Activated naive CD4-positive, alpha-beta T cell treated with anti-CD3 and anti-CD28 coated beads, Interleukin-2, amount 10 ng/mL, durations not matched to agents 7 days and 5 days (primary cell): ENCODE data around the gene F3.

Experiments used
- CTCF ChIA-PET: fragments of 350-600 bp; sonication (Branson Sonifier 250); formaldehyde crosslinking; loops from one replicate; lab custom pipeline; 2021; ENCODE audit warnings: antibody characterized with exemption; lab: Charles Lee
- DNase-seq: peaks from one replicate; pipeline ENCODE4 v3.0.0-alpha.2; 2020
- H3K27ac Mint-ChIP-seq: one replicate; pipeline ENCODE4 v1.8.0; 2021; ENCODE audit warnings: mild to moderate bottlenecking, moderate library complexity, mixed read lengths
- H3K27me3 Mint-ChIP-seq: one replicate; pipeline ENCODE4 v1.8.0; 2021; ENCODE audit warnings: mild to moderate bottlenecking, mixed read lengths
- H3K36me3 Mint-ChIP-seq: one replicate; pipeline ENCODE4 v1.8.0; 2021; ENCODE audit warnings: mixed read lengths
- H3K4me1 Mint-ChIP-seq: one replicate; pipeline ENCODE4 v1.8.0; 2021; ENCODE audit warnings: mixed read lengths
- H3K4me3 Mint-ChIP-seq: one replicate; pipeline ENCODE4 v1.8.0; 2021; ENCODE audit warnings: mild to moderate bottlenecking, moderate library complexity, mixed read lengths
- H3K9me3 Mint-ChIP-seq: one replicate; pipeline ENCODE4 v1.8.0; 2021; ENCODE audit warnings: mixed read lengths

The F3 gene

DNA sequence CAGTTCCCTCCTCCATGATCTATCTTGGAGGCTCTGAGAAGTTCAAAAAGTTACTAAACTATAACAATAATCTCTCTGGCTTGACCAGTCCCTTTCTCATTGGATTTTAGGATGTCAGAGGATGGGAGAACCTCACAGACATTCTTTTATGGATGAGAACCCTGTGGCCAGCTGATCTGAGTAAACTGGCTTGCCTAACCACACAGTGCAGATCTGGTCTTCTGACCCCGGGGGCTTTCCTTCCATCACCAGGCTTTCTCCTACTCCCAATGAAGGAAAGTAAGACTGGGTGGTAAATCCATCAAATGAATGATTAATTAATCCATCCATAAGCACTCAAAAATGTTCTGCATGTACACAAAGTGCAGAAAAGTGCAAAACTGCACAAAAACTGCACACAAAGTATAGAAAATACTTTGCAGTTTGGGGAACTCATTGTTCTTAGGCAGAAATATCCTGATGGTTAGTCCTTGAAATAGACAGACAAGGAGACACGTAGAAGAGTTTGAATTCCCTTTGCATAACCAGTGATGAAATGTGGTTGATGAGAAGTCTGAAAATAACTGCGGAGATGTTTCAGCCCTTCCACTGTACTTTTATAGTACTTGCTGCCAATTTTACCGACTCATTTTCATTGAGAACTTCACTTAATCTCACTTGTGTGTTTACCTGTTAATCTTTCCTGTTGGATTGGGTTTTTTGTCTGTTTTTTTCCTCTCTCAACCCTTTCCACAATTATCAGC lies 2.5 kb upstream of the F3 start:
- H3K9me3 Mint-ChIP-seq = no peaks in the 10 kb centered on the region
- H3K27ac Mint-ChIP-seq = no peak overlapping the region
- H3K4me1 Mint-ChIP-seq = peaks cover 18% of the 10 kb centered on the region
- peaks cover 68% of the 10 kb centered on the region for H3K27me3 Mint-ChIP-seq
- H3K4me3 Mint-ChIP-seq = no peak overlapping the region
- H3K36me3 Mint-ChIP-seq = no peaks in the 10 kb centered on the region
- CTCF ChIA-PET = no interaction called here
- DNase-seq = no peak

DNA sequence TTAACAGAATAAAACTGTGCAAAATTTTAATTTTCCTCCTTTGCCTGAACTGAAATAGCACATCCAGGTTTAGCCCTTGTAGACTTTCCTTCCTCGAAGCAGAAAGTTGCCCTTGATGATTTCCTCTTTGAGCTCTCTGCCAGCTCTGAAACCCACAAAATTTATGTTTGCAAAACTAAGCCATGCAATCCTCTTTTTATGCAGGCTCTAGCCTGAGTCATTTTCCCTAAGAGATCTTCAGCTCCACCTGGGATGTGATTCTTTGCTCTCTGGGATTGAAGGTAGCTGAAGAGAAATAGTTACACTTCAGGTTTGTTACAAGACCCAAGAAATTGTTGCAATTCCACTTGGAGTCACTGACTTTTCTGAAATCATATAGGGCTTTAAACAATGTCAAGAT lies 1.4 kb upstream of the F3 start:
- Mint-ChIP-seq H3K36me3 (no peaks in the 10 kb centered on the region), H3K27me3 (peaks cover 78% of the 10 kb centered on the region), H3K4me1 (peaks cover 18% of the 10 kb centered on the region), H3K4me3 (peak overlapping the region; percentile 70), H3K9me3 (no peaks in the 10 kb centered on the region), H3K27ac (no peak overlapping the region)
- DNase-seq = no peak
- CTCF ChIA-PET = interaction anchor here (1.0 kb wide), 1 partner anchor 61 kb away, joined by 3 read pairs; no protein-coding TSS in a partner anchor

- CTCF ChIA-PET = interaction anchor here (1.0 to 1.2 kb wide), 2 partner anchors 62 to 260 kb away, joined by 3 to 4 read pairs; no protein-coding TSS in a partner anchor
- no peaks in the 10 kb centered on the region for H3K36me3 Mint-ChIP-seq
- no peaks in the 10 kb centered on the region for H3K9me3 Mint-ChIP-seq
- peaks cover 18% of the 10 kb centered on the region for H3K4me1 Mint-ChIP-seq
- H3K27ac Mint-ChIP-seq = no peak overlapping the region
- H3K4me3 Mint-ChIP-seq = peak overlapping the region; percentile 70
- peaks cover 80% of the 10 kb centered on the region for H3K27me3 Mint-ChIP-seq
- no peak for DNase-seq
These were observed 720 bp upstream of the F3 start for GRCh38 chr1:94542088-94542870.

DNA sequence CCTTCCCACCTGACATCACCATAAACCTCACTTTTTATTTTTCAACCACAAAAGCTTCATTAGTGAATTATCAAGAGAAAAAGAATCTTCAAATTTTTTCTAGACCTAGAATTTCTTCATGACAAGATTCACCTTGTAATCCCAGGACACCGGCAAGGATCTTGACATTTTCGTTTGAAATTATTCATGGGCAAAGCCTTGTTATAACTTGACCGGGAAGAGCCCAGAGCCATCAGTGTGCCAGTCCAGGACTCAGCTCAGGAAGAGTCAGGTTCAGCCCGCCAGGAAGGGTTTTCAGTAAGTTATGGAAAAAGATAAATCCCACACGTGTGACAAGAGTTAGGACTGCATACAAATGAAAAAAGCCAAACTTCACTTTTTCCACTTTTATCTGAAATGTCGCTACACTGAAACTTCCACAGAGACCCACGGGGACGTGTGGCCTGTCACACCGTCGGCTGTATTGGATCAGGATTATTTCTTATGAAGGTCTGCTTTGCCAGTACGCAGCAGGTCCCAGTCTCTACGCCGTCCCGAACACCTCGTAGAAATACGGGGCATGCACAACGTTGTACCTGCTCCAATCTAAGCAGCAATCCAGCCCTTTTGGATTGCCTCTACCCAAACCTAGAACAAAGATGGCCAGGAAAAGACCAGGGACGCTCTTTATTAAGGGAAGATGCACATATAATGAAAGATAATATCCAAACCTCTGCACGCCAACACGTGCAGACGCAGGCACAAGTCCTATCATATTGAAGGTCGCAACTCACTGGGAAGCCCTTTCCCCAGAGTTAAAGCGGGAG lies 916 bp downstream of the F3 start:
- H3K27me3 Mint-ChIP-seq = peaks cover 80% of the 10 kb centered on the region
- CTCF ChIA-PET = no interaction called here
- H3K4me1 Mint-ChIP-seq = peaks cover 18% of the 10 kb centered on the region
- H3K4me3 Mint-ChIP-seq = peak overlapping the region; percentile 70
- no peak for DNase-seq
- no peaks in the 10 kb centered on the region for H3K36me3 Mint-ChIP-seq
- no peak overlapping the region for H3K27ac Mint-ChIP-seq
- H3K9me3 Mint-ChIP-seq = no peaks in the 10 kb centered on the region

DNA sequence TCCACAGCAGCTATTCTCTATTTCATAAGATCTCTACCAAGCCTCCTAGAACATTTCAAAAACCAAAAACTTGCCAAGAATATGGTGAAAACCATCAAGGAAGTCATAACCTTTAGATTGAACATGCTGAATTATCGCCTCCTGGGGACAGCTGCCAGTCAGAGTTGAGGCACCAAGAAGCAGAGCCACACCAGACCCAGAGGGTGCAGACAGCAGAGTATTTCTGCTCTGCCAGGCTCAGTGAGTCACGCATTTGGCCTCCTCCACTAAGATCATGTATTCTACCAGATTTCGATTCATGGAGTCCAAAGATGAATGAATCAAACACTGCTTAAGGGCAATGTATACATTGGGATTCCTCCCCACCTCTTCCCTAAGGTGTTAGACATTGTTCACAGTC lies 2.1 kb downstream of the F3 start:
- H3K4me3 Mint-ChIP-seq = no peak overlapping the region

GRCh38 chr1:94538243-94538827 lies 3.2 kb downstream of the F3 start:
- H3K27me3 Mint-ChIP-seq = peaks cover 68% of the 10 kb centered on the region
- H3K36me3 Mint-ChIP-seq = no peaks in the 10 kb centered on the region
- no peak for DNase-seq
- peaks cover 18% of the 10 kb centered on the region for H3K4me1 Mint-ChIP-seq
- no peak overlapping the region for H3K27ac Mint-ChIP-seq
- no peaks in the 10 kb centered on the region for H3K9me3 Mint-ChIP-seq
- H3K4me3 Mint-ChIP-seq = no peak overlapping the region
- CTCF ChIA-PET = interaction anchor here (0.9 kb wide), 1 partner anchor 35 kb away, joined by 3 read pairs; no protein-coding TSS in a partner anchor

More for the DNA sequence above, 2.1 kb downstream of the F3 start:
- no peaks in the 10 kb centered on the region for H3K9me3 Mint-ChIP-seq
- no peak overlapping the region for H3K27ac Mint-ChIP-seq
- H3K36me3 Mint-ChIP-seq = no peaks in the 10 kb centered on the region
- CTCF ChIA-PET = interaction anchor here (0.9 kb wide), 1 partner anchor 33 kb away, joined by 3 read pairs; no protein-coding TSS in a partner anchor
- DNase-seq = no peak
- H3K4me1 Mint-ChIP-seq = peaks cover 18% of the 10 kb centered on the region
- peaks cover 73% of the 10 kb centered on the region for H3K27me3 Mint-ChIP-seq

- H3K27me3 Mint-ChIP-seq = peaks cover 65% of the 10 kb centered on the region
- CTCF ChIA-PET = no interaction called here
These were observed 4.3 kb downstream of the F3 start for GRCh38 chr1:94537254-94537653.

GRCh38 chr1:94535879-94536278 lies 5.7 kb downstream of the F3 start:
- no peaks in the 10 kb centered on the region for H3K9me3 Mint-ChIP-seq
- no peak for DNase-seq
- no peak overlapping the region for H3K4me3 Mint-ChIP-seq
- H3K27me3 Mint-ChIP-seq = peaks cover 51% of the 10 kb centered on the region
- H3K4me1 Mint-ChIP-seq = peaks cover 2% of the 10 kb centered on the region
- no peaks in the 10 kb centered on the region for H3K36me3 Mint-ChIP-seq
- CTCF ChIA-PET = no interaction called here
- no peak overlapping the region for H3K27ac Mint-ChIP-seq

More at GRCh38 chr1:94537254-94537653, 4.3 kb downstream of the F3 start:
- Mint-ChIP-seq H3K4me1 (peaks cover 9% of the 10 kb centered on the region), H3K9me3 (no peaks in the 10 kb centered on the region), H3K36me3 (no peaks in the 10 kb centered on the region), H3K4me3 (no peak overlapping the region), H3K27ac (no peak overlapping the region)
- no peak for DNase-seq

DNA sequence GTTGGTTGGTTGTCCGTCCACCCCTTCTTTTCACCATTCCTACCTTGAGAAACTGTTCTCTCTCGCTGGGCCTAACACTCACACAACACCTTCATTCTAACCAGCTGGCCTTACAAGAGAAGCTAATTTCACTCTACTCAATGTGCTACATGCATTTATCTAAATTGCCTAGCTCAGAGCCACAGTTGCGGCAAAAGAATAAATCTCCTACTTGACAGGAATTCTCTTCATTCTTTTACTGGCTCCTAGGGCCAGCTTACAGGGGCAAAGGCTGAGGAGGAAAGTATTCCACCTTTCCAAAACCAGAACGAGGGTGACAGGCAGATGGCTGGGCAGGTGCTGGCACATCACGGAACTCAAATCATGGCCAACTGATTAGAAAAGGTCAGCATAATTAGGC lies 6.5 kb downstream of the F3 start:
- no peaks in the 10 kb centered on the region for H3K9me3 Mint-ChIP-seq
- CTCF ChIA-PET = no interaction called here
- no peak overlapping the region for H3K4me3 Mint-ChIP-seq
- H3K4me1 Mint-ChIP-seq = no peaks in the 10 kb centered on the region
- H3K27ac Mint-ChIP-seq = no peak overlapping the region
- no peaks in the 10 kb centered on the region for H3K36me3 Mint-ChIP-seq
- peaks cover 44% of the 10 kb centered on the region for H3K27me3 Mint-ChIP-seq
- no peak for DNase-seq

DNA sequence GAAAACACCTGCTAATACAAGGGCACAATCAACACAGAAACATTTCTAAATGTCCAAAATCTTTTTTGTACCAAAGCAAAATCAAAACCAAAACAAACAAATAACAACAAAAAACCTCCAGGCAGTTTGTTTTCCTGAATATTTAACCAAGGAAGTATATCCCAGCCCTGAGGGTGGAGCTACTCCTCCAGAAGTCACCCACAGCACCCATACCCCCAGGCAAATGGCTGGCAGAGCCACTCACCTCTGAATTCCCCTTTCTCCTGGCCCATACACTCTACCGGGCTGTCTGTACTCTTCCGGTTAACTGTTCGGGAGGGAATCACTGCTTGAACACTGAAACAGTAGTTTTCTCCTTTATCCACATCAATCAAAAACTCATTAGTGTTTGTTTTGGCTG lies 9.5 kb downstream of the F3 start:
- DNase-seq = no peak
- H3K27me3 Mint-ChIP-seq = peaks cover 19% of the 10 kb centered on the region
- H3K27ac Mint-ChIP-seq = no peak overlapping the region
- CTCF ChIA-PET = no interaction called here
- H3K9me3 Mint-ChIP-seq = no peaks in the 10 kb centered on the region
- no peaks in the 10 kb centered on the region for H3K36me3 Mint-ChIP-seq
- H3K4me3 Mint-ChIP-seq = no peak overlapping the region
- H3K4me1 Mint-ChIP-seq = no peaks in the 10 kb centered on the region

- DNase-seq = no peak
- Mint-ChIP-seq H3K9me3 (no peaks in the 10 kb centered on the region), H3K27ac (no peak overlapping the region), H3K4me3 (no peak overlapping the region), H3K27me3 (peaks cover 18% of the 10 kb centered on the region), H3K36me3 (no peaks in the 10 kb centered on the region), H3K4me1 (no peaks in the 10 kb centered on the region)
- CTCF ChIA-PET = interaction anchor here (1.4 kb wide), 1 partner anchor 274 kb away, joined by 4 read pairs; no protein-coding TSS in a partner anchor
These were observed 9.9 kb downstream of the F3 start for GRCh38 chr1:94531664-94532063.

GRCh38 chr1:94530373-94530878 lies 11.1 kb downstream of the F3 start:
- no peaks in the 10 kb centered on the region for H3K9me3 Mint-ChIP-seq
- DNase-seq = no peak
- H3K36me3 Mint-ChIP-seq = no peaks in the 10 kb centered on the region
- no peak overlapping the region for H3K27ac Mint-ChIP-seq
- CTCF ChIA-PET = interaction anchor here (1.4 kb wide), 1 partner anchor 275 kb away, joined by 4 read pairs; no protein-coding TSS in a partner anchor
- H3K27me3 Mint-ChIP-seq = peaks cover 12% of the 10 kb centered on the region
- H3K4me3 Mint-ChIP-seq = no peak overlapping the region
- H3K4me1 Mint-ChIP-seq = no peaks in the 10 kb centered on the region

GRCh38 chr1:94529416-94529815 lies 12.1 kb downstream of the F3 start:
- Mint-ChIP-seq H3K36me3 (no peaks in the 10 kb centered on the region), H3K27ac (no peak overlapping the region), H3K9me3 (no peaks in the 10 kb centered on the region), H3K4me3 (no peak overlapping the region), H3K4me1 (no peaks in the 10 kb centered on the region), H3K27me3 (peaks cover 21% of the 10 kb centered on the region)
- no peak for DNase-seq
- CTCF ChIA-PET = interaction anchor here (0.8 to 2.4 kb wide), 2 partner anchors 12 to 276 kb away, joined by 3 to 6 read pairs; no protein-coding TSS in a partner anchor
